ENCODE measurements around the gene ZDHHC3. TPM values are rescaled to one million over a fixed set of nuclear protein-coding genes. Genes with fewer than 3 reads are reported as not detected.
"Not testable (repeated sequence)": the region's sequence is repeated elsewhere in the genome, so short reads cannot be mapped to it uniquely, and the experiment has no call there.

Gene ZDHHC3
- total RNA-seq, 2 donors from 2014 or later = 64.6 to 91.7 TPM

- Histone ChIP-seq H3K27me3 (replicated peaks; ENCODE audit: insufficient read depth) (no peaks in the 10 kb centered on the region), H3K27ac (no peak overlapping the region), H3K36me3 (no peaks in the 10 kb centered on the region), H3K9me3 (no peaks in the 10 kb centered on the region), H3K4me3 (no peak overlapping the region), H3K4me1 (replicated peaks) (no peaks in the 10 kb centered on the region)
- no peak for DNase-seq (ENCODE audit: low spot score)
- WGBS = 85% methylated on average over 6 of the region's 6 CpGs
- intact Hi-C loops (cut with DNase I) = no loop called here
- TF ChIP-seq POLR2AphosphoS5 (IDR thresholded peaks at IDR 0.05) (no peak), POLR2A (IDR thresholded peaks at IDR 0.05) (no peak), CTCF (IDR thresholded peaks at IDR 0.05) (no peak)
These were observed 11.4 kb upstream of the ZDHHC3 start for GRCh38 chr3:44987332-44987731.

- H3K36me3 ChIP-seq; DNase-seq (ENCODE audit: low spot score); H3K27ac ChIP-seq; H3K27me3 ChIP-seq (replicated peaks; ENCODE audit: insufficient read depth); H3K9me3 ChIP-seq; H3K4me1 ChIP-seq (replicated peaks); intact Hi-C loops (cut with DNase I); H3K4me3 ChIP-seq: not testable (repeated sequence)
- 96% methylated on average over 14 of the region's 14 CpGs for WGBS
These were observed 10.4 kb upstream of the ZDHHC3 start for GRCh38 chr3:44986330-44986729.

GRCh38 chr3:44984335-44984734 is 8.4 kb upstream of the ZDHHC3 start:
- no peaks in the 10 kb centered on the region for H3K9me3 ChIP-seq
- H3K4me1 ChIP-seq (replicated peaks) = no peaks in the 10 kb centered on the region
- intact Hi-C loops (cut with DNase I) = no loop called here
- no peaks in the 10 kb centered on the region for H3K27me3 ChIP-seq (replicated peaks; ENCODE audit: insufficient read depth)
- H3K27ac ChIP-seq = no peak overlapping the region
- DNase-seq (ENCODE audit: low spot score) = no peak
- no peaks in the 10 kb centered on the region for H3K36me3 ChIP-seq
- H3K4me3 ChIP-seq = no peak overlapping the region
- TF ChIP-seq POLR2A (IDR thresholded peaks at IDR 0.05) = no peak
- no peak for TF ChIP-seq CTCF (IDR thresholded peaks at IDR 0.05)
- TF ChIP-seq POLR2AphosphoS5 (IDR thresholded peaks at IDR 0.05) = no peak
- 96% methylated on average over 2 of the region's 2 CpGs for WGBS

GRCh38 chr3:44983484-44983941 is 7.5 kb upstream of the ZDHHC3 start:
- TF ChIP-seq POLR2A (IDR thresholded peaks at IDR 0.05) (no peak), CTCF (IDR thresholded peaks at IDR 0.05) (peak in 1 of 4 experiments; percentile 8), POLR2AphosphoS5 (IDR thresholded peaks at IDR 0.05) (peak; percentile 67)
- intact Hi-C loops (cut with DNase I) = no loop called here
- no peak overlapping the region for H3K4me3 ChIP-seq
- no peaks in the 10 kb centered on the region for H3K9me3 ChIP-seq
- H3K36me3 ChIP-seq = no peaks in the 10 kb centered on the region
- no peaks in the 10 kb centered on the region for H3K27me3 ChIP-seq (replicated peaks; ENCODE audit: insufficient read depth)
- DNase-seq (ENCODE audit: low spot score) = peak; percentile 57
- 29% methylated on average over 1 of the region's 1 CpG for WGBS
- H3K27ac ChIP-seq = peak overlapping the region; percentile 47 to 52
- H3K4me1 ChIP-seq (replicated peaks) = no peaks in the 10 kb centered on the region

- no peak for TF ChIP-seq POLR2AphosphoS5 (IDR thresholded peaks at IDR 0.05)
- TF ChIP-seq POLR2A (IDR thresholded peaks at IDR 0.05) = no peak
- TF ChIP-seq CTCF (IDR thresholded peaks at IDR 0.05) = no peak
- no peak overlapping the region for H3K4me3 ChIP-seq
- peak overlapping the region; percentile 47 to 52 for H3K27ac ChIP-seq
- H3K27me3 ChIP-seq (replicated peaks; ENCODE audit: insufficient read depth) = no peaks in the 10 kb centered on the region
- no peak for DNase-seq (ENCODE audit: low spot score)
- no peaks in the 10 kb centered on the region for H3K36me3 ChIP-seq
- 64% methylated on average over 3 of the region's 3 CpGs for WGBS
- intact Hi-C loops (cut with DNase I) = no loop called here
- H3K9me3 ChIP-seq = no peaks in the 10 kb centered on the region
- H3K4me1 ChIP-seq (replicated peaks) = no peaks in the 10 kb centered on the region
These were observed 6.8 kb upstream of the ZDHHC3 start for GRCh38 chr3:44982817-44983216.
